ENCODE data around the gene NCOR2. TPM values are rescaled to one million over a fixed set of nuclear protein-coding genes. Genes with fewer than 3 reads are reported as not detected.
A peak's percentile ranks its signal among the peaks of the same experiment; 100 is the strongest.

The NCOR2 gene
- total RNA-seq, 1 experiment from 2014 or later, result 153 TPM

DNA sequence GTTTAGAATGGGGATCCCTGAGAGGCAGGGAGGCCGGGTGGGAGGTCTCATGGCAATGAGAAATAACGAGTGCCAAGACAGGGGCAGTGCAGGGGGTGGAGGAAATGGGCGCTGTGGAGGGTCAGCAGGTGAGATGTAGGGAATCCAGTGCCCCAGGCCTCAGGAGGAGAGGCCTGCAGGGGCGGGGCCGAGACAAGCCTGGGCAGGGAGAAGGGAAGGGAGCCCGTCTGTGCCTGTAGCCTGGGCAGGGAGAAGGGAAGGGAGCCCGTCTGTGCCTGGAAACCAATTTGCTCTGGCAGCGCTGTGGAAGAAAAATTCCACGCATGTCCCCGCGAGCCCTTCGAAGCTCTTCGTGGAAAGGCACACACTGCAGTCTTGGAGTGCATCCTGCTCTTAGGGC is 10.6 kb upstream of the NCOR2 start:
- Histone ChIP-seq H3K9me3 (ENCODE audit: control insufficient read depth in 1 of 2, insufficient read depth in 1 of 2, low read depth in 1 of 2, low read length in 2 of 2) (peaks cover 0 to 6% of the 10 kb centered on the region in 2 experiments; a peak in 1 of 4 replicates), H3K9me2 (ENCODE audit: insufficient read depth) (no peaks in the 10 kb centered on the region), H3K4me3 (replicated peaks in 1 of 2; ENCODE audit: low read depth in 1 of 2, low read length in 2 of 2) (no peak overlapping the region), H3K4me2 (ENCODE audit: low read length) (no peak overlapping the region), H3K9ac (ENCODE audit: low read length) (no peak overlapping the region), H3K79me2 (ENCODE audit: insufficient read depth, low read length) (no peaks in the 10 kb centered on the region), H3K36me3 (ENCODE audit: control insufficient read depth in 1 of 2, insufficient read depth in 2 of 2, low read length in 2 of 2) (no peaks in the 10 kb centered on the region), H3K4me1 (ENCODE audit: control insufficient read depth in 1 of 2, insufficient read depth in 2 of 2, low read length in 2 of 2) (peaks cover 8 to 33% of the 10 kb centered on the region in 2 experiments; a peak in 3 of 4 replicates), H3K27ac (ENCODE audit: low read depth, low read length) (no peak overlapping the region), H3K27me3 (ENCODE audit: insufficient read depth, low read length) (no peaks in the 10 kb centered on the region), H2AFZ (ENCODE audit: low read depth, low read length, poor library complexity, severe bottlenecking) (no peak overlapping the region), H4K20me1 (ENCODE audit: insufficient read depth) (no peaks in the 10 kb centered on the region)
- DNase-seq (ENCODE audit: low read depth, low spot score) (no peak), ATAC-seq (peak; percentile 45)
- no TSS peak for BruUV-seq (replicated peaks)
- TF ChIP-seq SP1 (IDR thresholded peaks at IDR 0.05; ENCODE audit: low read depth) (no peak), POLR2A (IDR thresholded peaks at IDR 0.05; ENCODE audit: borderline replicate concordance, extremely low read depth, insufficient read depth, insufficient read length) (no peak)
- POLR2A ChIA-PET, result no interaction called here
- RAD21 ChIA-PET (ENCODE audit: low non-redundant PET in 1 of 2, low total read pairs in 2 of 2, uncharacterized antibody in 2 of 2, unreplicated experiment in 2 of 2), result no interaction called here
- CTCF ChIA-PET, result no interaction called here
- intact Hi-C loops (cut with micrococcal nuclease), result no loop called here

GRCh38 chr12:124577374-124577773 is 10.0 kb upstream of the NCOR2 start:
- intact Hi-C loops (cut with micrococcal nuclease), result no loop called here
- no peaks in the 10 kb centered on the region for H3K27me3 ChIP-seq (ENCODE audit: insufficient read depth, low read length)
- H3K4me3 ChIP-seq (replicated peaks in 1 of 2; ENCODE audit: low read depth in 1 of 2, low read length in 2 of 2), result no peak overlapping the region
- H3K9me2 ChIP-seq (ENCODE audit: insufficient read depth), result no peaks in the 10 kb centered on the region
- no peaks in the 10 kb centered on the region for H3K36me3 ChIP-seq (ENCODE audit: control insufficient read depth in 1 of 2, insufficient read depth in 2 of 2, low read length in 2 of 2)
- ATAC-seq, result no peak
- H2AFZ ChIP-seq (ENCODE audit: low read depth, low read length, poor library complexity, severe bottlenecking), result no peak overlapping the region
- no peak overlapping the region for H3K27ac ChIP-seq (ENCODE audit: low read depth, low read length)
- ChIA-PET CTCF (no interaction called here), RAD21 (ENCODE audit: low non-redundant PET in 1 of 2, low total read pairs in 2 of 2, uncharacterized antibody in 2 of 2, unreplicated experiment in 2 of 2) (no interaction called here), POLR2A (no interaction called here)
- H3K9ac ChIP-seq (ENCODE audit: low read length), result no peak overlapping the region
- no peaks in the 10 kb centered on the region for H4K20me1 ChIP-seq (ENCODE audit: insufficient read depth)
- TF ChIP-seq YY1 (IDR thresholded peaks at IDR 0.05; ENCODE audit: extremely low read depth, insufficient replicate concordance, low read depth, low read length) (no peak), POLR2AphosphoS5 (IDR thresholded peaks at IDR 0.05; ENCODE audit: low read depth, low read length) (no peak), ATF3 (IDR thresholded peaks at IDR 0.05) (no peak), SP1 (IDR thresholded peaks at IDR 0.05; ENCODE audit: low read depth) (no peak)
- peaks cover 0 to 6% of the 10 kb centered on the region in 2 experiments; a peak in 1 of 4 replicates for H3K9me3 ChIP-seq (ENCODE audit: control insufficient read depth in 1 of 2, insufficient read depth in 1 of 2, low read depth in 1 of 2, low read length in 2 of 2)
- DNase-seq (ENCODE audit: low read depth, low spot score), result no peak
- no TSS peak for BruUV-seq (replicated peaks)
- peaks cover 8 to 33% of the 10 kb centered on the region in 2 experiments; a peak in 3 of 4 replicates for H3K4me1 ChIP-seq (ENCODE audit: control insufficient read depth in 1 of 2, insufficient read depth in 2 of 2, low read length in 2 of 2)
- no peak overlapping the region for H3K4me2 ChIP-seq (ENCODE audit: low read length)
- H3K79me2 ChIP-seq (ENCODE audit: insufficient read depth, low read length), result no peaks in the 10 kb centered on the region

All from HCT116 (cell line).